Measurements from ENCODE around the gene ARHGEF11.

ARHGEF11 gene

DNA sequence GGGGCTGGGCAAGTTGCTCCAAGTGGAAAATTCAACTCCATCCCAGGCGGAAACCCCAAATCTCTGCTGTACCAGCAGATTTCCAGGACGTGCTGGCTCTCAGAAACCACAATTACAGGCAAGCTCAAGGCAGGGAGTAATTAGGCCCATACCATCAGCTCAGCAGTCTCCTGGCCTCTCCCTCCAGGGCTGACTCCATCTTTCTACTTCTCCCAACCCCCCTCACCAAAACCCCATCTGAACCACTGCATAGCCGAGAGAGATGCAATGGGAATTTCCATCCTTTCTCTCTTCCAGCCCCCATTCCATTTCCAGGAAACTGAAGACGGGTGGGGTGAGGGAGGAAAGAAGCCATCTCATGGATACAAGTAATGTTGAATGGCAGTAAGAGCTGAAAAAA is 41.2 kb downstream of the ARHGEF11 start:
- Mint-ChIP-seq H3K27me3 (ENCODE audit: low read depth) (peaks cover 24% of the 10 kb centered on the region), H3K4me3 (no peak overlapping the region), H3K9me3 (no peaks in the 10 kb centered on the region), H3K4me1 (ENCODE audit: low read depth) (no peaks in the 10 kb centered on the region), H3K27ac (no peak overlapping the region), H3K36me3 (ENCODE audit: low read depth) (no peaks in the 10 kb centered on the region)
- DNase-seq (ENCODE audit: low spot score), result no peak

DNA sequence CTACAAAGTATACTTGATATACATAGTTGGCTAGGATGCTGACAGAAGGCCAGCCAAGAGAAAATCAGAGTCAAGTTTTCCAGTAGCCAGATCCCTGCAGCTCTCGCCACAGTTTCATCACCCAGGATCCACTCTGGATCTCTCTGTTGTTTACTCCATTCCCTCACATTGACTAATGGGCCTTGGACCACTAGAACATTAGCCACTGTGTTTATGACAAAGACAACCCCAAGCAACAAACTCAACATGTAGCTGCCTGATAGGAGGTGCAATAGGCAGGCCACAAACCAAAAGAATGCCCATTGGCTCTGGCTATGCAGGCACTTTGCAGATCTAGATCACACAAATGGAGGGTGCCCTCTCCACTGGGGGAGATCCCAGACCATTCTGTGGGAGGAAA is 44.2 kb downstream of the ARHGEF11 start:
- Mint-ChIP-seq H3K27ac (no peak overlapping the region), H3K4me3 (no peak overlapping the region), H3K9me3 (no peaks in the 10 kb centered on the region), H3K27me3 (ENCODE audit: low read depth) (peaks cover 26% of the 10 kb centered on the region), H3K36me3 (ENCODE audit: low read depth) (no peaks in the 10 kb centered on the region), H3K4me1 (ENCODE audit: low read depth) (no peaks in the 10 kb centered on the region)
- no peak for DNase-seq (ENCODE audit: low spot score)

DNA sequence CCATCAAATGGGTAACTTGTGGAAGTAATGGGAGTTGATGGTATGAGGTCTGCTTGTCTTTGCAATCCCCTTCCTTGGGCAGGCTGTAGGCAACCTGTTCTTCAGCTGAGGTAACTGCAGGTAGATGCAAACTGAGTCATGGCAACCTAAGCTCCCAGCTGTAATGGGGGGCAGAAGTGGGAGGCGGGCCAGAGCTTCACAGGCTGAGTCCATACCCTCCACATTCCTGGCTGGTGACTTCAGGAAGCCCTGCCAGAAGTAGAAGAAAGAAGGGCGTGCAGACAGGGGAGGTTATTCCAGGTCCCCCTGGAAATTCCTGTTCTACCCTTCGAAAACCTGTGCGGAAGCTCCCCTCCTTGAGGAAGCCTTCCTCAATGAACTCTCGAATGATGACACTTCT is 44.9 kb downstream of the ARHGEF11 start:
- Mint-ChIP-seq H3K27me3 (ENCODE audit: low read depth) (peaks cover 20% of the 10 kb centered on the region), H3K4me1 (ENCODE audit: low read depth) (no peaks in the 10 kb centered on the region), H3K27ac (no peak overlapping the region), H3K4me3 (no peak overlapping the region), H3K36me3 (ENCODE audit: low read depth) (no peaks in the 10 kb centered on the region), H3K9me3 (no peaks in the 10 kb centered on the region)
- no peak for DNase-seq (ENCODE audit: low spot score)

DNA sequence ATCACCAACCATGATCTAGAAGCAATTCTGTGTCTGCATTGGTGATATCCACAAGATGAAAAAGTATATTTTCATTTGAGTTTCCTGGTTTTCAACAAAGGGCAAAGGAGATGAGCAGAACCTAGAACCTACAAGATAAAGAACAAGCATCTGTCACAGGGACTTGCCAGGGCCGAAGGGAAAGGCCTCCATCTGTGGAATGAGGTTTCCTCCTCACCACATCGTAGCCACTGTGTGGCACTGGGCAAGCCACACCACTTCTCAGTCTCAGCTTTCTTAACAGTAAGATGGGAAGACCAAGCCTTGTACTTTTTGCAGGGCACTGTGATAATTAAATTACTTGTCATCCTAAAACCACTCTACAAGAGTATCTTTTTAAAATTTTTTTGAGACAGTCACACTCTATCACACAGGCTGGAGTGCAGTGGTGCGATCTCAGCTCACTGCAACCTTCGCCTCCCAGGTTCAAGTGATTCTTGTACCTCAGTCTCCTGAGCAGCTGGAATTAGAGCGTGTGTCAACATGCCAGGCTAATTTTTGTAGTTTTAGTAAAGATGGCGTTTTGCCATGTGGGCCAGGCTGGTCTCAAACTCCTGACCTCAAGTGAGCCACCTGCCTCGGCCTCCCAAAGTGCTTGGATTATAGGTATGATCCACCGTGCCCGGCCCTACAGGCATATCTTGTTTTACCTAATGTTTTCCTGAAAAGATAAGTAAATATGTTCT is 45.8 kb downstream of the ARHGEF11 start:
- DNase-seq (ENCODE audit: low spot score), result no peak
- Mint-ChIP-seq H3K4me3 (no peak overlapping the region), H3K36me3 (ENCODE audit: low read depth) (no peaks in the 10 kb centered on the region), H3K27ac (no peak overlapping the region), H3K4me1 (ENCODE audit: low read depth) (no peaks in the 10 kb centered on the region), H3K27me3 (ENCODE audit: low read depth) (peaks cover 19% of the 10 kb centered on the region), H3K9me3 (no peaks in the 10 kb centered on the region)

- H3K27me3 Mint-ChIP-seq (ENCODE audit: low read depth), result peaks cover 16% of the 10 kb centered on the region
- H3K27ac Mint-ChIP-seq, result no peak overlapping the region
- no peaks in the 10 kb centered on the region for H3K9me3 Mint-ChIP-seq
These were observed 46.6 kb downstream of the ARHGEF11 start for GRCh38 chr1:156998840-156999500.

DNA sequence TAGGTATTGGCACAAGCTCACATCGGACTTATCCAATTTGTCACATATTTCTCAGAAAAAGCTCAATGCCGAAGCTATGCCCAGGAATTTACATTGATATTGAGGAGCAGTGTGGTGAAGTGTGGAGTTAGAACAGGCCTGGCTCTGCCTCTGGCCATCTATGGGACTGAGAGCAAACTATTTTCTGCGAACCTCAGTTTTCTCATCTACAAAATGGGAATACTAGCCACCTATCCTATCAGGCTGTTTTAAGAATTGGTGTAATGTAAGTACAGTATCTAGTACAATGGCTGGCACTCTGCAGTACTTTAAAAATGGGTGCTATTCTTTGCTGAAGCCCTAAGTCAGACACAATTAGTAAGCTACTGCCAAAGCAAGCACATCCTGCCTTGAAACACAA is 47.2 kb downstream of the ARHGEF11 start:
- Mint-ChIP-seq H3K4me3 (no peak overlapping the region), H3K9me3 (no peaks in the 10 kb centered on the region), H3K4me1 (ENCODE audit: low read depth) (no peaks in the 10 kb centered on the region), H3K27me3 (ENCODE audit: low read depth) (peaks cover 16% of the 10 kb centered on the region), H3K27ac (no peak overlapping the region), H3K36me3 (ENCODE audit: low read depth) (no peaks in the 10 kb centered on the region)
- no peak for DNase-seq (ENCODE audit: low spot score)

More at GRCh38 chr1:156998840-156999500, 46.6 kb downstream of the ARHGEF11 start:
- DNase-seq (ENCODE audit: low spot score), result no peak
- H3K36me3 Mint-ChIP-seq (ENCODE audit: low read depth), result no peaks in the 10 kb centered on the region
- H3K4me1 Mint-ChIP-seq (ENCODE audit: low read depth), result no peaks in the 10 kb centered on the region
- no peak overlapping the region for H3K4me3 Mint-ChIP-seq

DNA sequence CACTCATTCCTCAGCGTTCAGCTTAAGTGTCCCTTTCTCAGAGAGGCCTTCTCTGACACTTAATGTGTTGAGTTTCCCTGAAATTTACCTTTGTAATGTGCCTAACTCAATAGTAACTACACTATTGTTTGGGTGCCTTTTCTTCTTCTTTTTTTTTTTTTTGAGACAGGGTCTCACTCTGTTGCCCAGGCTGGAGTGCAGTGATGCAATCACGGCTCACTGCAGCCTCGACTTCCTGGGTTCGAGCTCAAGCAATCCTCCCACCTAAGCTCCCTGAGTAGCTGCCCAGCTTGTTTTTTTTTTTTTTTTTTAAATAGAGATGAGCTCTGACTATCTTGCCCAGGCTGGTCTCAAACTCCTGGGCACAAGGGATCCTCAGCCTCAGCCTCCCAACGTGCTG is 50.1 kb downstream of the ARHGEF11 start:
- Mint-ChIP-seq H3K4me3 (no peak overlapping the region), H3K36me3 (ENCODE audit: low read depth) (no peaks in the 10 kb centered on the region), H3K4me1 (ENCODE audit: low read depth) (no peaks in the 10 kb centered on the region), H3K27ac (no peak overlapping the region), H3K27me3 (ENCODE audit: low read depth) (peaks cover 17% of the 10 kb centered on the region), H3K9me3 (no peaks in the 10 kb centered on the region)
- no peak for DNase-seq (ENCODE audit: low spot score)

DNA sequence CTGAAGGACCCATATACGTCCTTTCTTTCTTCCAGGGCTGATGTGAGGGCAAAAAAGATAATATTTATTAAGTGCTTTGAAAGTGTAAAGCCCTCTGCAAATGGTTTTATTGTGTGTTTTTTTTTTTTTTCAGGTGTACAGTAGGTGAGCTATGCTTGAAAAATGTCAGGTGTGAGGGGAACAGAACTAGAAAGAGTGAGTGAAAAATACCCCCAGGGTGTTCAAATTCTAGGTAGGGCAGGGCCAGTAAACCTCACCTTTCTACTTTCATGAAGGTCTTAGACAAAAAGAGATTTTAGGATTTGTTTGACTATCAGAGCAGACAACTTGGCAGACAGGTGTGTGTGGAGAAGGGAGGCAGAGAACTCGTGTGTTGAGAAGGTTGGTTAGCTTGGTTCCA is 51.3 kb downstream of the ARHGEF11 start:
- H3K36me3 Mint-ChIP-seq (ENCODE audit: low read depth), result no peaks in the 10 kb centered on the region
- peaks cover 26% of the 10 kb centered on the region for H3K27me3 Mint-ChIP-seq (ENCODE audit: low read depth)

GRCh38 chr1:156993426-156994147 is 52.0 kb downstream of the ARHGEF11 start:
- Mint-ChIP-seq H3K27ac (no peak overlapping the region), H3K9me3 (no peaks in the 10 kb centered on the region), H3K36me3 (ENCODE audit: low read depth) (no peaks in the 10 kb centered on the region), H3K27me3 (ENCODE audit: low read depth) (peaks cover 28% of the 10 kb centered on the region), H3K4me1 (ENCODE audit: low read depth) (no peaks in the 10 kb centered on the region), H3K4me3 (no peak overlapping the region)
- no peak for DNase-seq (ENCODE audit: low spot score)

More for the DNA sequence above, 51.3 kb downstream of the ARHGEF11 start:
- no peaks in the 10 kb centered on the region for H3K4me1 Mint-ChIP-seq (ENCODE audit: low read depth)
- no peaks in the 10 kb centered on the region for H3K9me3 Mint-ChIP-seq
- H3K27ac Mint-ChIP-seq, result no peak overlapping the region
- no peak for DNase-seq (ENCODE audit: low spot score)
- no peak overlapping the region for H3K4me3 Mint-ChIP-seq

- no peak overlapping the region for H3K4me3 Mint-ChIP-seq
- H3K36me3 Mint-ChIP-seq (ENCODE audit: low read depth), result no peaks in the 10 kb centered on the region
- no peaks in the 10 kb centered on the region for H3K9me3 Mint-ChIP-seq
- H3K4me1 Mint-ChIP-seq (ENCODE audit: low read depth), result peaks cover 3% of the 10 kb centered on the region
- DNase-seq (ENCODE audit: low spot score), result no peak
- H3K27ac Mint-ChIP-seq, result no peak overlapping the region
- H3K27me3 Mint-ChIP-seq (ENCODE audit: low read depth), result peaks cover 26% of the 10 kb centered on the region
These were observed 53.3 kb downstream of the ARHGEF11 start for GRCh38 chr1:156992215-156992614.

GRCh38 chr1:156987715-156988114 is 57.8 kb downstream of the ARHGEF11 start:
- Mint-ChIP-seq H3K4me1 (ENCODE audit: low read depth) (peaks cover 3% of the 10 kb centered on the region), H3K27ac (no peak overlapping the region), H3K9me3 (no peaks in the 10 kb centered on the region), H3K27me3 (ENCODE audit: low read depth) (peaks cover 26% of the 10 kb centered on the region), H3K4me3 (no peak overlapping the region), H3K36me3 (ENCODE audit: low read depth) (no peaks in the 10 kb centered on the region)
- DNase-seq (ENCODE audit: low spot score), result no peak

DNA sequence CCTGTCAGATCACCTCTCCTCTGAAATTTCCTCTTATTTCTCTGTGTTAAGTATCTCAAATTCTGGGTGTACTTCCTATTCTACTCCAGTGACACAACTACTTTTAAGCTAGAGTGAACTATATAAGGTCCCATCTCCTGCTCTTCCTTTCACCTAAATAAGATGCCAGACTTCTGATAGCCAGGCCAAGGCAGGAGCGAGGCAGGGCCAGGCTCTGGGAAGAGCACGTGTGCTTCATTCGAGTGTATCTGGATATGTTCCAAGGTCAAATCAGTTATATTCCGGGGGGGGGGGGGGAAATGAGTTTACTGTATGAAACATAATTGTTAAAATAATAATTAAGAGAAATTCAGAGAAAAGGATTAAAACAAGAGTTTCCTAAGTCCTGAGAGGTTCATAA is 65.0 kb downstream of the ARHGEF11 start:
- H3K4me3 Mint-ChIP-seq, result no peak overlapping the region
- DNase-seq (ENCODE audit: low spot score), result no peak
- H3K27me3 Mint-ChIP-seq (ENCODE audit: low read depth), result peaks cover 30% of the 10 kb centered on the region
- no peaks in the 10 kb centered on the region for H3K36me3 Mint-ChIP-seq (ENCODE audit: low read depth)
- no peak overlapping the region for H3K27ac Mint-ChIP-seq
- H3K9me3 Mint-ChIP-seq, result no peaks in the 10 kb centered on the region
- H3K4me1 Mint-ChIP-seq (ENCODE audit: low read depth), result no peaks in the 10 kb centered on the region

- peaks cover 43% of the 10 kb centered on the region for H3K27me3 Mint-ChIP-seq (ENCODE audit: low read depth)
- H3K4me3 Mint-ChIP-seq, result no peak overlapping the region
- H3K36me3 Mint-ChIP-seq (ENCODE audit: low read depth), result no peaks in the 10 kb centered on the region
These were observed 70.5 kb downstream of the ARHGEF11 start for GRCh38 chr1:156975084-156975483.

GRCh38 chr1:156973417-156973816 is 72.1 kb downstream of the ARHGEF11 start:
- H3K36me3 Mint-ChIP-seq (ENCODE audit: low read depth), result no peaks in the 10 kb centered on the region
- no peaks in the 10 kb centered on the region for H3K4me1 Mint-ChIP-seq (ENCODE audit: low read depth)
- H3K4me3 Mint-ChIP-seq, result no peak overlapping the region

More at GRCh38 chr1:156975084-156975483, 70.5 kb downstream of the ARHGEF11 start:
- Mint-ChIP-seq H3K27ac (no peak overlapping the region), H3K9me3 (no peaks in the 10 kb centered on the region), H3K4me1 (ENCODE audit: low read depth) (no peaks in the 10 kb centered on the region)
- DNase-seq (ENCODE audit: low spot score), result no peak

More at GRCh38 chr1:156973417-156973816, 72.1 kb downstream of the ARHGEF11 start:
- Mint-ChIP-seq H3K9me3 (no peaks in the 10 kb centered on the region), H3K27ac (no peak overlapping the region), H3K27me3 (ENCODE audit: low read depth) (peaks cover 48% of the 10 kb centered on the region)
- no peak for DNase-seq (ENCODE audit: low spot score)
